Measurements from ENCODE around the gene NTM.

The NTM gene

DNA sequence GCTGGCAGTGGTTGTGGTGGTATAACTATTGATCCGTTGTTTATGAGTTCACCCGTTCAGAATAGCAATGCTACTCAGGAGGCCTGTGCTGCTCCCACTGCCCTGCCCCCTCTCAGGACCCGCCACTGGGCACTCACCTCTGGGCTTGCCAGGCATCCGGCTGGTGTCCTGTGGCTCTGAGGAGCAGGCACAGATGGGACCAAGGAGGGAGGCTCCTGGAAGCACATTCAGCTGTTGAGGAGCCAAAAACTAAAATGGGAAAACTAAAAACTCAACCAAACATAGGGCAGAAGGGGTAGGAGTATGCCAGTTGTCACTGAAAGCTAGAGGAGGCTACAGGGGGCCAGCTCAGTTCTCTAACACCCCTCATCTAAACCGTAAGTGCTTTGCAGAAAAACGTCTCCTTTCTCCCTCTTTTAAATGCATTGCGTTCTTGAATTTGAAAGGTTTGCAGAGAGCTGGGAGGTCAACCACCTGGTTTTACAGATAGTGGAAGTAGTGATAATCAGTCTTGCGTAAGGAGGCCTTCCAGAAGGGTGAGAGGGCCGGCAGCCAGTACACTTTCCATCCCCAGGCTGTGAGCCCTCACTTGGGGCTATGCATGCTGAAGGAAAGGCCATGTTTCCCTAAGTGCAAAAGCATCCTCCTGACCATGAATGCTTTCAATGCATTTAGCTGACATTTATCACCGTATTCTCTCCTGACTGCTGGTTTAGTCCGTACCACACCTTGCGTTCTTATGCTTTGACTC, 547.4 kb downstream of the NTM start:
- DNase-seq (ENCODE audit: low read depth): no peak

DNA sequence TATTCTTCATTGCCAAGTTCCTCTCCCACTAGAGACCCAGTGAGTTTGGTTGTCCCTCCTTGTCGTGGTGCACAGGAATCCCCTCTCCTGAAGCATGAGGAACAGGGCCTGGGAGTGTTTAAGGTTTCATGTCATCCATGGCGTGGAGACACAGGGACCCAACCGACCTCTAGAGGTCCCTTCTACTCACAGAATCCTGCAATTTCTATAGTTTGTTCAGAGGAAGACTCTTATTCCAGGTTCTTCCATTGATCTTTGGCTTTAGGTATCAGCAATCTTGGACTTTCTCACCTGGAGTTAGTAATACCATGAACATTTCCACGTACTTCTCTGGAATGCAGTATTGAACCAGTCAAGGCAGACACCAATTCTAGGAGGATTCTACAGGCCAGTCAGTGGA, 548.2 kb downstream of the NTM start:
- no peak for DNase-seq (ENCODE audit: low read depth)

DNA sequence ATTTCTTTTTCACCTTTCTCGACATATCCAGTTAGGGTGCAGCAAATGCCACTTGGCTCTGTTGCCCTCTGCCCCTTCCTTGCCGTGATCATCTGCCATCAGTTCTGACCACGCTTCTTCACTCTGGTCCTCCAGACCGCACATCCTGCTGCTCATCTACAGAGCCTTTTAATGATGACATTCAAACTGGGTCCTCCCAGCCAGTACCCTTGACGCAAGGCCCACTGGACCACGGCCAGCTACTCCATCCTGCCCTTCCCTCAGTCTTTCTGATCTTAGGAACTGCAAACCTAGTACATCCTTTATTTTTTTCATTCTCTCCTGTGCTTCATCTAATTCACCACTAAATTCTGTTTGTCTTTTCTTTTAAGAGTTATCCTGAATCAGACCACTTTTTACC, 551.8 kb downstream of the NTM start:
- no peak for DNase-seq (ENCODE audit: low read depth)

DNA sequence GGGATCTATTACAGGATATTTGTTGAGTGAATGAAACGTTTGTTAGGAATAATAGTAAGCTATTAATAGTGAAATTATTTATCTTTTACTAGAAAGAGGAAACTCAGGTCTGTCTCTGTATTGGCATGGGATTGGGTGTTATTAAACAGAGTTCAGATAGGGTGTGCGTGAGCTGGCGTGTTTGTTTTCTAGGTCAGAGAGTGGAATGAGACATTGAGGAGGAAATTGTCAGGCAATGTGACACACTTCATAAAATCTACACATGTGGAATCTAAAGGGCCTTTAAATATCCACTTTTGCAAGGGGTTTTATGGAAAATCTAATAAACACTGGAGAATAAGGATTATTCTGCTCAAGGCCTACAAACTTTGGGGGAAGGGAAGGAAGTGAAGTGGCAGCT, 552.9 kb downstream of the NTM start:
- DNase-seq (ENCODE audit: low read depth): no peak

DNA sequence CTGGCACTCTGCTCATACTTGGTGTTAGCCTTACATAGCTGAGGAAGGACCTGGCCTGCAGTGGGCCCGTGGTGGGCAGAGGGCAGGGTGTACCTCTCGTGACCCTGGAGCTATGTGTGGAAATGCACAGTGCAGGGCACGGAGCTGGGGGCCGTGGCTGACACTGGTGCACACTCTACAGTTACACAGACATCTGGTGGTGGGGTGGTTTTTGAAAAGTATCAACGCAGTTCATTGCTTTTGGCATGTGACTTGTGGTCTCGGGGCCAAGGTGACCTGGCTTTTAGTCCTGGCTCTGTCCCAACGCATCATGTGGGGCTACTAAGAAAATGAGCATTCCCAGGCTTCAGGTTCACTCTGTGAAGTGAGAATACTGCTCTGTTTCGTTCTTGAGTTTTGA, 553.6 kb downstream of the NTM start:
- DNase-seq (ENCODE audit: low read depth): no peak

DNA sequence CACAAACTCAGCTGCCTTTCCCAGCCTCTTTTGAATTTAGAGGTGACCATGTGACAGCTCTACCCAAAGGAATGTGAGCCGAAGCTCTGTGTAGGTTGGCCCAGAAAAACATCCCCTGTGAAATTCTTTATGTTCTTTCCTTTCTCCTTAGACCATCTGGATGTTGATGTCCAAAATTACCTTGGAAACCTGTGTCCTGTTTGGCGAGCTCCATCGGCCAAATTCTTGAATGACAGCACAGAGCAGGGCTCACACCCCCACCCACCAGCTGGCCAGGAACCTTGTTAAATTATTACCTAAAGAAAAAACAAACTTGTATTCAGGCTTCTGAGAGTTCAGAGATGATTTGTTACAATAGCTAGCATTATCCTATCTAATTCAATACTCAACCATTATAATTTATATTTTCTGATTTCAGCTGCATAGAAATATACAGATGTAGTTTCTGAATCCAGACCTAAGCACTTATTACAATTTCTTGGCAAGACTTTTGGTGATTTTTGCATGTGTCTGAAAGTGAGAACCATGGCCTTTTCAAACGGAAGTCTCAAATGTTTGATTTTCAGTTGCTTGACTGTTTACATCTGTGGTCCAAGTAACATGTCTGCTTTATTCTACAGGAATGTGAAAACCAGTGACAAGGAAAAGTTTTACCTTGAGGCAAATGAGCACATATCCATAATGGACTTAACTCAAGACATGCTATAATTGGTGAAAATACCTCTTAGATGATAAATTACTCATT, 554.2 kb downstream of the NTM start:
- no peak for DNase-seq (ENCODE audit: low read depth)

DNA sequence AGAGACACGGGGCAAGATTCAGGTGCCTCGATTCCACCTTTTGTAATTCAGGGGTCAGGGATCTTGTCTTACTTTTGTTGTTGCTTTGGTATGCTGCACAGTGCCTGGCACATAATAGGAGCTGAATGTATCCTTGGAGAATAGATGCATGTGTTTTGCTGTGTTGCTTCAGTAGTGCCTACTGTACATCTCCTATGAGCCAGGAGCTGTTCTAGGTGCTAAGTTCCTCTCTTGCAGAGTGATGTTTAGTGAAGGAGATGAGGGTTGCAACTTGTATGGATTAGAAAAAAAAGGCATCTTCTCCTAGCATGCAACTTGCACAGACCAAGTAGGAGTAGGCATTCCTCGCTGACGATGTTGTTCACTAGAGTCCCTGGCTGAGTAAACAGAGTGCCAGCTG, 555.4 kb downstream of the NTM start:
- no peak for DNase-seq (ENCODE audit: low read depth)

DNA sequence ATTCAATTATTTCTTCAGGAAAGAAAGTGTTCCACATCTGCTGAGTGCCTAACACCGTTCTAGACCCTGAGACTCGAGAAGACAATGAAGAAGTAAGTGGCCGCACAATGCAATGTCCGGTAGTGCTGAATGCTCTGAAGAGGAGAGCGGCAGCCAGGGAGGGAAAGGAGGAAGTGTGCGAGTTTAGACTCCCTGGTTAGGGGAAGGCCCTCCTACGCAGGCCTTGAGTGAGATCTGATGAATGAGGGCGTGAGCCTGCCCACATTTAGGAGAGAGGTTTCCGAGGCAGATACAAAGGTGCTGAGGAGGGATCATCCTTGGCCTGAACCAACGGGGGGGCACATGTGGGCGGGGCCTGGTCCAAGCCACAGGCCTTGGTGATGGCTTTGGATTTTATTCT, 558.6 kb downstream of the NTM start:
- no peak for DNase-seq (ENCODE audit: low read depth)

DNA sequence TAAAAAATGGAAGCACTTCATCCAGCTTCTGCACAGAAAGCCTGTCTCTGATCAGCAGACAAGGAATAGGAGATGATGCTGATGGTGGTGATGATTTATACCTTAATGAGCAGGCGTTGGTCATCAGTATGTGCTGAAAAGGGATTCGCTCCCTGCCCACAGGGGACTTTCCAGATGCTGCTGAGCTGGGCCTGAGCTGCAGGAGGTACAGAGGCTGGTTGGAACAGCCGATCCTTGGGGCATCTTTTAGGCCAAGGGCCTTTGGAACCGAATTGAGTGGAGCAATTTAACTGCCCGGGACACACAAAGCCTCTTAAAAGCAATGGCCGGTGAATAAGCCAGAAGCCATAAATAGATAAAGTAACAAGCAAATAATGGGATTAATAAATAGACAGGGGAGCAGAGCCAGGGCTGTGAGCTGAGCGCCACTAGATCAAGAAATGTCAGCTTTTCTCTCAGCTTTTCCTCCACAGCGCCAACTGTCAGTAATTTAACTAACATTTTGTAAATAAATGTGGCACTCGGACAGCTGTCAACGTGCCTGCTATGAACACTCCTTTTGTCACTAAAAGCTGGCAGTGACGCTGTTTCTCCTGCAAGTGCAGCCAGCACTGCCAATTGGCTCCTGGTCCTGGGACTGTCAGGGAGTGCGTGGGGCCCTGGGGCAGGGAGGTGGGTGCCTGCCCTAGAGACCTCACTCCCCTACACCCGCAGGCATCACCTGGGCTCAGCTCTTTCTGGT, 562.3 kb downstream of the NTM start:
- no peak for DNase-seq (ENCODE audit: low read depth)

DNA sequence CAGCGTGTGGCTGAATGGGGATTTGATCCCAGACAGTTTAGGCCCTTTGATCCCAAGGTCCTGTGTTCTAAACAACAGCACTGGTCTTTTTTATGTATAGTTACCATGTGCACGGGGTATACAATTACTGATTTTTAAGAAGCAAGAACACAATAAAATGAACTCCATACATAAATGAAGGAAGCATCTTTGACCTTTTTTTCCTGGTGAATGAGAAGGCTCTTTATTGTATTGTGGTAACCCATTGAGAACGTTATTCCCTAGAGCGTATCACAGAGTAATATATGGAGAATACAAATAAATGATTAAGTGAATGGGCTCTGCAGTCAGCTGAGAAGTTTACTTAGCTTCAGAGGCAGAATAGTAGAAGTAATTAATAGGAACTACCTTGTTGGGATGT, 563.6 kb downstream of the NTM start:
- DNase-seq (ENCODE audit: low read depth): no peak

DNA sequence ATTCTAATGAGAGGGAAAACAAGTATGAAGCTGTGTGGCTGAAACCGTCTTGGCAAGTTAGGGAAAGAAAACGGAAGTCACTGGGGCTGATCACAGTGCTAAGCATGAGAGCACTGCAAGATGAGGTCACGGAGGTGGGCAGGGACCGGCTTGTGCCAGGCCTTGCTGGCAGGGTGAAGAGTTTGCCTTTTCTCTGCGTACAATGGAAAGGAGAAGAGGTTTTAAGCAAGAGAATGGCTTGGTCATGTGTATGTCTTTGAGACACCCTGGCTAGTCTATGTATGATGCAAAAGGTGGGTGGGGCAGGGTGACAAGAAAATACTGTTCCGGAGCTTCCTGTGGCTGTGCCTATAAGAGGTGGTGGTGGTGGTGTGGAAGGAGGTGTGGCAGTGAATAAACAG, 567.9 kb downstream of the NTM start:
- DNase-seq (ENCODE audit: low read depth): no peak

DNA sequence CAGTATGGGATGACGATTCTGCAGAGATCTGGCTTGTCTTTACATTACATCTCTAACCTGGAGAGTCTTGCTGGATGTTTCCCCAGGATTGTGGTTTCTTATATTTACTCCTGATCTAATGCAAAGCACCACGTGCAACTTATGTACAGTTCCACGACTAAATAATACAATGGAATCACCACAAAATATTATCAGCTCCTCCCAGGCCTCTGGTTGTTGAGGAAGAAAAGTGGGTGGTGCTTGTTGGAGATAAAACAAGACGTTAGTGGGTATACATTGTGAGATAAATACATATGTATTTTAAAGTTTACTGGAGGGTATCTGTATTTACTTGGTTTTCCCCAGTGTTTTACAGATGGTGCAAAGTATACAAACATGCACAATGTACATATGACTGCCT, 569.7 kb downstream of the NTM start:
- DNase-seq (ENCODE audit: low read depth): no peak

DNA sequence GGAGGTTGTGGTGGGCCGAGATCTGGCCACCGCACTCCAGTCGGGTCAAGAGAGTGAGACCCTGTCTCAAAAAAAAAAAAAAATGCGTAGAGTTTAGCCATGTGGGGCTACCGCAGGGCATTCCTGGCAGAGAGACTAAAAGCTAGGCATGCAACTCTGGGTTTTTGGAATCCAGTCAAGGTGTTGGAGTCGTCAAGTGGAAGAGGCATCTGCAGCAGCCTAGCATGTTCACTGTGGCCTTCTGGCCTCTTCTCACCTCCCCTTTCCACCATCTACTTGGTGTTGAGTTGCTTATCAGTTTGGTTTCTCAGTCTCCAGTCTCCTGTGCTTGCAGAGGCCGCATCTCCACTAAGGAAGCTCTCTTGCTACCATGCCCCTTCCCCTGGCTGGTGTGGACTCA, 572.5 kb downstream of the NTM start:
- no peak for DNase-seq (ENCODE audit: low read depth)

DNA sequence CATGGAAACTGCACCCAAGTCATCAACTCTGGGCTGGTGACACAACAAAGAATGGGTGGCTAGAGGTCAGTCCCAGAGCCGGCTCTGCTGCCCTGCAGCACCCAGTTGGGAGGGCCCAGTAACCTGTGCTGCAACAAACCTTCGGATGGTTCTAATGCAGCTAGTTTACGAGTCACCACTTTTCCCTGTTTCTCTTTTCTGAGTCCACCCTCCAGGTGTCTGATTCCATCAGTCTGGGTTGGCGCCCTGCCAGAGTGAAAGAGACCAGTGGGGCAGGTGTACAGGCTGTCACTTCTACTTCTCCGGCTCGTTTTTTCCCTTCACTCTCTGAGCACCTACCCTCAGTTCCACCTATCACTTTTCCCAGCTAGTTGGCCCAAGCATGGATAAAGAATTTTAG, 572.9 kb downstream of the NTM start:
- DNase-seq (ENCODE audit: low read depth): no peak

DNA sequence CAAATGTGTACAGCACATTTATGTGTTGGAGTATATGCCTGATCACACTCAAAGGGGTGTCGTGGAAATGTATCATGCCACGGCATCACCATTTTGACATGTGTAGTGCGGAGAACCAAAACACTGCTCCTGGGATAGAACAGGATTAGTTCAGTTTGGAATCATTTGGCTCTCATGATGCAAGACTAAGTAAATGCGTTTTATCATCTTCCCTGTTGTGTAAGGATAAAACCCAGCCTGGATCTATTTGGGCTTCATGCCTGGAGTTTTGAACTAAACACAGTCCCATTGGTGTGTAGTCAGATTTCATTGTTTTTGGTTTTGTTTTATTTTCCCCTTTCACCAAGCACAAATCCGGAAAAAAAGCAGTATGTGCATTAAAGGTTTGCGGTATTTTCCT, 574.3 kb downstream of the NTM start:
- DNase-seq (ENCODE audit: low read depth): peak; percentile 2

DNA sequence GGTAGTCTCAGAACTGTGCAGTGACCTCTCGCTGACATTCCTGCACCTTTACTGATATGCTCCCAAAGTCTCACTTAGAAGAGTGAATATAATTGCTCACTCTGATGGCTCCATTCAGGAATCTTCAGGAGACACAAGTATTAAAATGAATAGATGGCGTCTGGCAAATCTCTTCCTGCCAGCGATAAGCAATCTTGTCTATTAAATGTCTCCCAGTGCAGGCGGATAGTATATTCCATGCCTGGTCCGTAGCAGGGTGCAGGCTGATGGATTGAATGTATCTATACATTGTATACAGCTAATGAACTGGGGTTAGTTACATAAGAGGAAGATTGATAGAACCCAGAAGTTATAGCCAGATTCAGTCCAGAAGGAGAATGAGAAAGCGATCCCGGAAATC, 575.3 kb downstream of the NTM start:
- no peak for DNase-seq (ENCODE audit: low read depth)

DNA sequence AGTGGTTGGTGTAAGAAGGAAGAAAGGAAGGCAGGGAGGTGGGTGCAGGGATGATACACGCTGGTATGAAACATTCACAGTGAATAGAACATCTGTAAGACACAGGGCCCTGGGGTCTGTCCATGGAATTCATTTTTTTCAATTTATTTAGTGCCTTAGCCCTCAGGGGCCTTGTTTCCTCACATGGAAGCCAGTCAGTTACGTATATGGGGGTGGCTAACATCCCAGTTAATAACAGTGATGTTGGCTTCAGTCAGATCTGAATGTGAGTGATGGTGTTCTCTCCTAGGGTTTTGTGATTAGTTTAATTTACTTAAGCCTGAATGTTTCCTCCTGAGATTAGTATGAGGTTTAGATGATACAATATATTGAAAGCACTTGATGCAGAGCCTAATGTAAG, 577.1 kb downstream of the NTM start:
- no peak for DNase-seq (ENCODE audit: low read depth)

DNA sequence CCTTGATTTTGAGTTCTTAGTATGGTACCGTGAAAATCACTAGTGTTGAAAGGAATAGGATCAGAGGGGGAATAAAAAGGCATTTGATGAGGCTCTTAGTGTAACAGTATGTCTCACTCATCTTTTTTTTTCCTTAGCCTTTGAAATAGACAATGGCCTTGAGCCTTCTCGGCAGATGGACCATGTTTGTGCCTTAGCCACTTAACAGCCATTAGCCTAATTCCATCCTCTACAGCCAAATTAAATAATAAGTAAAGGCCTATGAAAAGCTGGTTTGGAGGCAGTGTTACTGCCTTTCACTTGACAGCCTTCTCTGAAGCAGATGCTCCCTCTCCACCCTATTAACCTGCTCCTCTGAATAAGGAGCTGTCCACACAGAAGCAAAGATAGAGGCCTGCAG, 580.7 kb downstream of the NTM start:
- DNase-seq (ENCODE audit: low read depth): no peak

DNA sequence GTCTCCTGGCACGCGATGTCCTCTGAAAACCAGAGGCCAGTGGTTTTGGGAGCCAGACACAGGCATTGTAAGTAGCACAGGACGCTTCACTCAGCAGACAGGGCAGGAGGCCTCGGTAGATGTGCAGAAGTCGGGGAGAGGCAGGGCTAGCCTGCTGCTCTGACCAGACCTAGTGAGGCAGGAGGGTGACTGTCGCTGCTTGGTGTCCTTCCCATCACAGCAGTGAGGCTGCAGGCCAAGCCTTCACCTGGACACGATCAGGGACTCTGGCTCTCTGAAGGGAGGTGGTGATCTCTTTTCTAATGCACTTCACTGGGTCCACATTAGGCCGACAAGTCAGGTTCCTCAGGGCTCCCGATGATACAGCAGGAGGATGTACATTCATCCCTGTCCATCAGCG, 583.7 kb downstream of the NTM start:
- DNase-seq (ENCODE audit: low read depth): no peak

DNA sequence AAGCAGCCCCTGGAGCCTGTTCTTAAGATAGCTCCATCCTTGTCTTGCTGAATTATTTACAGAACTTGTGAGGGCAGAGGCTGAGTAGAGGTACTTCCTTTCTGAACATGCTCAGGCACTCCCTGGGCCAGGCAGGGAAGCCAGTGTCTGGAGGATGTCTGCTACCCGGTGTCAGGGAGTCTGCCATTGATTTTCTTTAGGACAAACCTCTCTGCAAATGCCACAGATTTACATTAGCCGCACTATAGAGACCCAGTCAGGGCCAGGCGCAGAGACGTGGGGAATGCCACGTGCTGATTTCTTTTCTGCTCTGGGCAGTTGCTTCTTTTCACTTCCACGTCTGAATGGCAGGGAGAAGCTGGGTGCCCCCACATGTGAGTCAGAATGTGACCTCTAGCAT, 585.5 kb downstream of the NTM start:
- no peak for DNase-seq (ENCODE audit: low read depth)

DNA sequence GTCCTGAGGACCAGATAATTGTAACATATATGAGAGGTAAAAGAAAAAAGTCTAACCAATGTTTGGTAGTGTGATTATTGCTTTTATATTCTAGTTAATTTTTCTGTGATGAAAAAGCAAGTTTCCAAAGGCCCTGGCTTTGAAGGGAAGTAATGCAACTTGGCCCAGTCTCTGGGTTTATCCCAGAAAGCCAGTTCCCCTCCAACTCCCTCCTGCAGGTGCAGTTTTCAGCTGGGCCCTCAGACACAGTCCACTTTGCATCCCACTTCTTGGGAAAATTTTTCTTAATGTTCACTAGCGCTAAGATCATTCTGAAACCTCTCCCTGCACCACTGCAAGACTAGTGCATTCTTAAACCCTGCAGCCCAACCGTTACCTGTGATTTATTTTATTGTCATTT, 586.8 kb downstream of the NTM start:
- DNase-seq (ENCODE audit: low read depth): no peak

DNA sequence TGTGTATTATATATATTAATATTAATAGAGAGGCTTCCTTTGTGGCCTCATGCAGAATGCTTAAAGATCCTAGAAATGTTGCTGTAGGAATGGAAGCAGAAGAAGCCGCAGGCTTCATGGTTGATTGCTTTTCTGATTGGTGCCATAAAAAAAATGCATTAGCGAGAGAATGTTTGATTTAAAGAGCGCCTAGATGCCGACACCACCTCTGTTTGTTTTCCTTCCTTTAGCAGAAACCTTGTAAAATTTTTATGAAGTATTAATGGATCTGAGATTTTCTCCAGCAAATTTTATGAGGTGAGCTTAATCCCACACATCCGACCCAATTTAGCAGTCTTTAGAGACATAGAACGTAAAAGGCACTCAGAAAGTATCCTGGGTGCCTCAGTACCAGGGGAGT, 587.5 kb downstream of the NTM start:
- no peak for DNase-seq (ENCODE audit: low read depth)

DNA sequence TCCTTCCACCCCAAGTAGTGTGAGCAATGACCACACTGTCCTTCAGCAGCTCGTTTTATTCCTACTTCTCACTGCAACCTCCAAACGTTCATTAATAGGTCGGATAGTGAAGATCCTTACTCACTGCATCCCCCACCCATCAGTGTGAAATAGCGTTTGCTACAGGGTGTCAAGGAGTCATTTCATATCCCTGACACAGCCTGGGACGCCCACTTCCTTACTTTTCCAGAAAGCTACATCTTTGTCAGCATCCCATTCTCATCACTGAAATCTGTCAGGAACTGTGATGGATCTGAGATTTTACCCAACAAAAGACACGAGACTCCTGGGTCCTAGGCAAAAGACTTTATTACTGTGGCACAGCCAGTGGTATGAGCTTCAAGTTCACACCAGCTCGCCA, 592.4 kb downstream of the NTM start:
- DNase-seq (ENCODE audit: low read depth): no peak

Data from amniotic epithelial cell (primary cell).